WTC11 (cell line): Measurements from ENCODE around the gene MYBPHL.

ENCODE experiments used
- ATF1 ChIP-seq: sonication (generic); formaldehyde crosslinking; IDR thresholded peaks from 2 replicates; pipeline ENCODE4 v1.8.1; 2023; ENCODE audit warnings: mild to moderate bottlenecking, moderate library complexity, missing genetic modification reagents
- CREM ChIP-seq: sonication (generic); formaldehyde crosslinking; IDR thresholded peaks from 2 replicates; pipeline ENCODE4 v1.8.1; 2022; ENCODE audit warnings: mild to moderate bottlenecking, missing genetic modification reagents, moderate library complexity
- ETV6 ChIP-seq: sonication (generic); formaldehyde crosslinking; IDR thresholded peaks from 2 replicates; pipeline ENCODE4 v1.8.1; 2022; ENCODE audit warnings: mild to moderate bottlenecking, missing genetic modification reagents
- FOXP1 ChIP-seq: sonication (generic); formaldehyde crosslinking; IDR thresholded peaks from 2 replicates; pipeline ENCODE4 v1.8.0; 2022; ENCODE audit warnings: missing genetic modification reagents, mild to moderate bottlenecking, moderate library complexity, borderline replicate concordance
- JUN ChIP-seq: sonication (generic); formaldehyde crosslinking; IDR thresholded peaks from 2 replicates; pipeline ENCODE4 v1.8.0; 2023; ENCODE audit warnings: mild to moderate bottlenecking, missing genetic modification reagents
- NFE2L1 ChIP-seq: sonication (generic); formaldehyde crosslinking; IDR thresholded peaks from 2 replicates; pipeline ENCODE4 v1.8.1; 2023; ENCODE audit warnings: missing genetic modification reagents
- NFYB ChIP-seq: sonication (generic); formaldehyde crosslinking; conservative IDR thresholded peaks from 2 replicates; pipeline ENCODE4 v1.8.0; 2022; ENCODE audit warnings: low read depth, missing genetic modification reagents
- RELA ChIP-seq: sonication (generic); formaldehyde crosslinking; IDR thresholded peaks from 2 replicates; pipeline ENCODE4 v1.8.1; 2022; ENCODE audit warnings: missing genetic modification reagents, mild to moderate bottlenecking, borderline replicate concordance
- SOX15 ChIP-seq: fragments of 250-450 bp; sonication (Bioruptor Pico); IDR thresholded peaks from 2 replicates; pipeline ENCODE4 v1.9.0; 2021; ENCODE audit warnings: mild to moderate bottlenecking
- ZBTB21 ChIP-seq: sonication (generic); formaldehyde crosslinking; IDR thresholded peaks from 2 replicates; pipeline ENCODE4 v1.8.1; 2023; ENCODE audit warnings: mild to moderate bottlenecking, missing genetic modification reagents, borderline replicate concordance
- ZNF138 ChIP-seq: sonication (generic); formaldehyde crosslinking; conservative IDR thresholded peaks from 2 replicates; pipeline ENCODE4 v1.8.1; 2022; ENCODE audit warnings: mild to moderate bottlenecking, moderate library complexity, missing genetic modification reagents
- TF ChIP-seq, protein P1 (sequence below): fragments of 200-600 bp; IDR thresholded peaks from 2 replicates; pipeline ENCODE4 v1.8.0; 2022; ENCODE audit warnings: antibody characterized with exemption
- TF ChIP-seq, protein P2 (sequence below): sonication (generic); formaldehyde crosslinking; IDR thresholded peaks from 2 replicates; pipeline ENCODE4 v1.8.0; 2022; ENCODE audit warnings: mild to moderate bottlenecking, missing genetic modification reagents
- TF ChIP-seq, protein P3 (sequence below): sonication (generic); formaldehyde crosslinking; IDR thresholded peaks from 2 replicates; pipeline ENCODE4 v1.8.1; 2022; ENCODE audit warnings: low read depth, mild to moderate bottlenecking, moderate library complexity, missing genetic modification reagents, borderline replicate concordance

DNA sequence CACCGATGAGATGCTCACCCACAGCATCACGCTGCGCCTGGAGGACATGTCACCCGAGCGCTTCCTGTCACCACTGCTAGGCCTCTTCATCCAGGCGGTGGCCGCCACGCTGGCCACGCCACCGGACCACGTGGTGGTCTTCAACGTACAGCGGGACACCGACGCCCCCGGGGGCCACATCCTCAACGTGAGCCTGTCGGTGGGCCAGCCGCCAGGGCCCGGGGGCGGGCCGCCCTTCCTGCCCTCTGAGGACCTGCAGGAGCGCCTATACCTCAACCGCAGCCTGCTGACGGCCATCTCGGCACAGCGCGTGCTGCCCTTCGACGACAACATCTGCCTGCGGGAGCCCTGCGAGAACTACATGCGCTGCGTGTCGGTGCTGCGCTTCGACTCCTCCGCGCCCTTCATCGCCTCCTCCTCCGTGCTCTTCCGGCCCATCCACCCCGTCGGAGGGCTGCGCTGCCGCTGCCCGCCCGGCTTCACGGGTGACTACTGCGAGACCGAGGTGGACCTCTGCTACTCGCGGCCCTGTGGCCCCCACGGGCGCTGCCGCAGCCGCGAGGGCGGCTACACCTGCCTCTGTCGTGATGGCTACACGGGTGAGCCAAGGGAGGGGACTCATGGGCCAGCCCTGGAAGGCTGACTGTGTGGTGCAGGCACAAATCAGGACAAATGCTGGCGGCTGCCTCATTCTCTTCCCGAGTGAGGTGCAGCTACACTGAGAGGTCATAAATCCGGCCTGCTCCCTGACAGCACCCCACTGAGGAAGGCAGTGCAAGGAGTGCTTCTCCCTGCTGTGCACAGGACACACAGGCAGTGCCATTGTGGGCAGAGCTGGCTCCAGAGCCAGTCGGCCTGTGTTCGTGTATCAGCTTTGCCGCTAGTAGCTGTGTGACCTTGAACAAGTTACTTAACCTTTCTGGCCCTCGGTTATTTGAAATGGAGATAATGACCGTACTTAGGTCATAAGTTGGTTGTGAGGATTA lies 48.0 kb downstream of the MYBPHL start:
- no peak for TF ChIP-seq SOX15
- TF ChIP-seq, protein P1, sequence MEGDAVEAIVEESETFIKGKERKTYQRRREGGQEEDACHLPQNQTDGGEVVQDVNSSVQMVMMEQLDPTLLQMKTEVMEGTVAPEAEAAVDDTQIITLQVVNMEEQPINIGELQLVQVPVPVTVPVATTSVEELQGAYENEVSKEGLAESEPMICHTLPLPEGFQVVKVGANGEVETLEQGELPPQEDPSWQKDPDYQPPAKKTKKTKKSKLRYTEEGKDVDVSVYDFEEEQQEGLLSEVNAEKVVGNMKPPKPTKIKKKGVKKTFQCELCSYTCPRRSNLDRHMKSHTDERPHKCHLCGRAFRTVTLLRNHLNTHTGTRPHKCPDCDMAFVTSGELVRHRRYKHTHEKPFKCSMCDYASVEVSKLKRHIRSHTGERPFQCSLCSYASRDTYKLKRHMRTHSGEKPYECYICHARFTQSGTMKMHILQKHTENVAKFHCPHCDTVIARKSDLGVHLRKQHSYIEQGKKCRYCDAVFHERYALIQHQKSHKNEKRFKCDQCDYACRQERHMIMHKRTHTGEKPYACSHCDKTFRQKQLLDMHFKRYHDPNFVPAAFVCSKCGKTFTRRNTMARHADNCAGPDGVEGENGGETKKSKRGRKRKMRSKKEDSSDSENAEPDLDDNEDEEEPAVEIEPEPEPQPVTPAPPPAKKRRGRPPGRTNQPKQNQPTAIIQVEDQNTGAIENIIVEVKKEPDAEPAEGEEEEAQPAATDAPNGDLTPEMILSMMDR, result no peak
- TF ChIP-seq JUN (CRISPR knock-in tag), result no peak
- no peak for TF ChIP-seq ETV6 (CRISPR knock-in tag)
- no peak for TF ChIP-seq FOXP1 (CRISPR knock-in tag)
- TF ChIP-seq NFYB (CRISPR knock-in tag), result no peak
- no peak for TF ChIP-seq ATF1 (CRISPR knock-in tag)
- no peak for TF ChIP-seq NFE2L1 (CRISPR knock-in tag)
- TF ChIP-seq ZBTB21 (CRISPR knock-in tag), result no peak
- no peak for TF ChIP-seq CREM (CRISPR knock-in tag)
- TF ChIP-seq ZNF138 (CRISPR knock-in tag), result no peak
- TF ChIP-seq, protein P2, sequence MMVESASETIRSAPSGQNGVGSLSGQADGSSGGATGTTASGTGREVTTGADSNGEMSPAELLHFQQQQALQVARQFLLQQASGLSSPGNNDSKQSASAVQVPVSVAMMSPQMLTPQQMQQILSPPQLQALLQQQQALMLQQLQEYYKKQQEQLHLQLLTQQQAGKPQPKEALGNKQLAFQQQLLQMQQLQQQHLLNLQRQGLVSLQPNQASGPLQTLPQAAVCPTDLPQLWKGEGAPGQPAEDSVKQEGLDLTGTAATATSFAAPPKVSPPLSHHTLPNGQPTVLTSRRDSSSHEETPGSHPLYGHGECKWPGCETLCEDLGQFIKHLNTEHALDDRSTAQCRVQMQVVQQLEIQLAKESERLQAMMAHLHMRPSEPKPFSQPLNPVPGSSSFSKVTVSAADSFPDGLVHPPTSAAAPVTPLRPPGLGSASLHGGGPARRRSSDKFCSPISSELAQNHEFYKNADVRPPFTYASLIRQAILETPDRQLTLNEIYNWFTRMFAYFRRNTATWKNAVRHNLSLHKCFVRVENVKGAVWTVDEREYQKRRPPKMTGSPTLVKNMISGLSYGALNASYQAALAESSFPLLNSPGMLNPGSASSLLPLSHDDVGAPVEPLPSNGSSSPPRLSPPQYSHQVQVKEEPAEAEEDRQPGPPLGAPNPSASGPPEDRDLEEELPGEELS (CRISPR knock-in tag), result no peak
- TF ChIP-seq, protein P3, sequence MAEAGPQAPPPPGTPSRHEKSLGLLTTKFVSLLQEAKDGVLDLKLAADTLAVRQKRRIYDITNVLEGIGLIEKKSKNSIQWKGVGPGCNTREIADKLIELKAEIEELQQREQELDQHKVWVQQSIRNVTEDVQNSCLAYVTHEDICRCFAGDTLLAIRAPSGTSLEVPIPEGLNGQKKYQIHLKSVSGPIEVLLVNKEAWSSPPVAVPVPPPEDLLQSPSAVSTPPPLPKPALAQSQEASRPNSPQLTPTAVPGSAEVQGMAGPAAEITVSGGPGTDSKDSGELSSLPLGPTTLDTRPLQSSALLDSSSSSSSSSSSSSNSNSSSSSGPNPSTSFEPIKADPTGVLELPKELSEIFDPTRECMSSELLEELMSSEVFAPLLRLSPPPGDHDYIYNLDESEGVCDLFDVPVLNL (CRISPR knock-in tag), result no peak
- TF ChIP-seq RELA (CRISPR knock-in tag), result no peak
